ENCODE data around the gene LIME1. TPM values are rescaled to one million over a fixed set of nuclear protein-coding genes. Genes with fewer than 3 reads are reported as not detected.
A peak's percentile ranks its signal among the peaks of the same experiment; 100 is the strongest.

Gene LIME1
- total RNA-seq, 1 donor from 2014 or later: 0.53 TPM

DNA sequence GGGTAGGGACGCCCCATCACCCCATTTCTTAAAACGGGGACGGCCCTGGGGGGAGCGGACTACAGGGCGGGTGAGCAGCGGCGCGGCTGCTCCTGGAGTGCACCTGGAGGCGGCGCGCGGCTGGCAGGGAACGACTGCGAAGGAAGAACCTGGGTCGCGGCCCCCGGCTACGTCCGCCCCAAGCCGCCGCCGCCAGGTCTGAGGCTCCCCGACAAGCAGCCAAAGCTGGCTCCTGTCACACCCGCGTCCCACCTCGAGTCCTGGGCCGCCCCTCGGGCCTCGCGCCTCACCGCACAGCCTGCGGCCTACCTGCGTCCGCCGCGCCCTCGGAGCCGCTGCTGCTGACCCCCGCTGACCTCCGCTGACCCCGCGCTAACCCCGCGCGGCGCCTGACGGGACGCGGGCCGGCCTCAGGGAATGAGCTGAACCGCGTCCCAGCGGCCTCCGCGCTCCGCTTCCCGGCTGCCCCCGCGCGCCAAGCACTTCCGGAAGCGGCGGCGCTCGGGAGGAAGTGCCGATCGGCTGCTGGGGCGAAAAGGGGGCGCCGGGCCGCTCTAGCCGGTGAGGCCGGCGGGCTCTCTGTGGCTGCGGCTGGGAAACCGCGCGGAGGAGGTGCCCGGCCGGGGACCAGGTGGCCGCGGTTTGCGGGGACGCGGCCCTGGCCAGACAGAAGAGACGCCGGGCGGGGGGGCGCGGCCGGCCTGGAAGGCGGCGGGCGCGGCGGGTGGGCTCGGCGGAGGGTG, 28.7 kb upstream of the LIME1 start, which contains the start of the genes ARFRP1 and ZGPAT:
ARFRP1 (minus strand) TSS at position 419 of the 743 bp plus-strand sequence. CDS start 885 bp downstream, outside the sequence.
ZGPAT (plus strand) TSS at position 482 of the 743 bp plus-strand sequence. CDS start 542 bp downstream, outside the sequence.
- peak within 1 kb of the TSS; percentile 77 for H3K4me3 ChIP-seq (ENCODE audit: low read depth, low read length)
- no peaks in the 10 kb centered on the region for H3K27me3 ChIP-seq (ENCODE audit: control insufficient read depth, insufficient read depth, low read length)
- DNase-seq (ENCODE audit: low read depth) (peak; percentile 44), FAIRE-seq (no peak)
- TF ChIP-seq, protein P1, sequence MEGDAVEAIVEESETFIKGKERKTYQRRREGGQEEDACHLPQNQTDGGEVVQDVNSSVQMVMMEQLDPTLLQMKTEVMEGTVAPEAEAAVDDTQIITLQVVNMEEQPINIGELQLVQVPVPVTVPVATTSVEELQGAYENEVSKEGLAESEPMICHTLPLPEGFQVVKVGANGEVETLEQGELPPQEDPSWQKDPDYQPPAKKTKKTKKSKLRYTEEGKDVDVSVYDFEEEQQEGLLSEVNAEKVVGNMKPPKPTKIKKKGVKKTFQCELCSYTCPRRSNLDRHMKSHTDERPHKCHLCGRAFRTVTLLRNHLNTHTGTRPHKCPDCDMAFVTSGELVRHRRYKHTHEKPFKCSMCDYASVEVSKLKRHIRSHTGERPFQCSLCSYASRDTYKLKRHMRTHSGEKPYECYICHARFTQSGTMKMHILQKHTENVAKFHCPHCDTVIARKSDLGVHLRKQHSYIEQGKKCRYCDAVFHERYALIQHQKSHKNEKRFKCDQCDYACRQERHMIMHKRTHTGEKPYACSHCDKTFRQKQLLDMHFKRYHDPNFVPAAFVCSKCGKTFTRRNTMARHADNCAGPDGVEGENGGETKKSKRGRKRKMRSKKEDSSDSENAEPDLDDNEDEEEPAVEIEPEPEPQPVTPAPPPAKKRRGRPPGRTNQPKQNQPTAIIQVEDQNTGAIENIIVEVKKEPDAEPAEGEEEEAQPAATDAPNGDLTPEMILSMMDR (IDR thresholded peaks at IDR 0.05; ENCODE audit: insufficient read depth, low read length, severe bottlenecking): no peak
- H3K36me3 ChIP-seq (ENCODE audit: control insufficient read depth, insufficient read depth, low read length): peaks cover 32% of the 10 kb centered on the region

DNA sequence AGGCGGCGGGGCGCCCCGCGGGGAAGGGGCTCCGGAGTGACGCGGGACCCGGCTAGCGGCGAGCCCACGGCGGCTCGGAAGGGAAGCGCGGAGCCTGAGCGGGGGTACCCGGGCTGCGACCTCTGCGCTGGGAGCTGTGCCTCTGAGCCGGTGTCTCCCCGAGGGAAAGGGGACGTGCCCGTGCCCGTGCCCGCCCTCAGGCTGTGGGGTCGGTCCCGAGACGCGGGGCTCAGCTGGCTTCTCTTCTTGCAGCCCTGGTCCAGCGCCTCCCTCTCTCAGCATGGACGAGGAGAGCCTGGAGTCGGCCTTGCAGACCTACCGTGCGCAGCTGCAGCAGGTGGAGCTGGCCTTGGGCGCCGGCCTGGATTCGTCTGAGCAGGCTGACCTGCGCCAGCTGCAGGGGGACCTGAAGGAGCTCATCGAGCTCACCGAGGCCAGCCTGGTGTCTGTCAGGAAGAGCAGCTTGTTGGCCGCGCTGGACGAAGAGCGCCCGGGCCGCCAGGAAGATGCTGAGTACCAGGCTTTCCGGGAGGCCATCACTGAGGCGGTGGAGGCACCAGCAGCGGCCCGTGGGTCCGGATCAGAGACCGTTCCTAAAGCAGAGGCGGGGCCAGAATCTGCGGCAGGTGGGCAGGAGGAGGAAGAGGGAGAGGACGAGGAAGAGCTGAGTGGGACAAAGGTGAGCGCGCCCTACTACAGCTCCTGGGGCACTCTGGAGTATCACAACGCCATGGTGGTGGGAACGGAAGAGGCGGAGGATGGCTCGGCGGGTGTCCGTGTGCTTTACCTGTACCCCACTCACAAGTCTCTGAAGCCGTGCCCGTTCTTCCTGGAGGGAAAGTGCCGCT, 27.9 kb upstream of the LIME1 start:
- peak overlapping the region; percentile 77 for H3K4me3 ChIP-seq (ENCODE audit: low read depth, low read length)
- H3K27me3 ChIP-seq (ENCODE audit: control insufficient read depth, insufficient read depth, low read length): no peaks in the 10 kb centered on the region
- TF ChIP-seq, protein P1 (IDR thresholded peaks at IDR 0.05; ENCODE audit: insufficient read depth, low read length, severe bottlenecking): no peak
- H3K36me3 ChIP-seq (ENCODE audit: control insufficient read depth, insufficient read depth, low read length): peaks cover 32% of the 10 kb centered on the region
- DNase-seq (ENCODE audit: low read depth): no peak
- FAIRE-seq: no peak

DNA sequence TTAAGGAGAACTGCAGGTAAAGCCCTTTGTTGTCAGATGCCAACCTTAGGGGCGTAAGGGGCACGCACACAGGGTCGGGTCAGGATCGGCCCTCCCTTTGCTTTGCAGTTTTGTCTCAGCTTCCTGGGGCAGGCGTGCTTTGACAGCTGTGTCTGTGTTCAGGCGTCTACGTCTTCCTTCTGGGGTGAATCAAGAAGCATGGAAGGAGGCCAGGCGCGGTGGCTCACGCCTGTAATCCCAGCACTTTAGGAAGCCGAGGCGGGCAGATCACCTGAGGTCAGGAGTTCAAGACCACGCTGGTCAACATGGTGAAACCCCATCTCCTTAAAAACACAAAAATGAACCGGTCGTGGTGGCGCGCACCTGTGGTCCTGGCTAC, 27.3 kb upstream of the LIME1 start:
- DNase-seq (ENCODE audit: low read depth): no peak
- no peaks in the 10 kb centered on the region for H3K27me3 ChIP-seq (ENCODE audit: control insufficient read depth, insufficient read depth, low read length)
- H3K4me3 ChIP-seq (ENCODE audit: low read depth, low read length): no peak overlapping the region
- TF ChIP-seq, protein P1 (IDR thresholded peaks at IDR 0.05; ENCODE audit: insufficient read depth, low read length, severe bottlenecking): no peak
- FAIRE-seq: no peak
- peaks cover 30% of the 10 kb centered on the region for H3K36me3 ChIP-seq (ENCODE audit: control insufficient read depth, insufficient read depth, low read length)

DNA sequence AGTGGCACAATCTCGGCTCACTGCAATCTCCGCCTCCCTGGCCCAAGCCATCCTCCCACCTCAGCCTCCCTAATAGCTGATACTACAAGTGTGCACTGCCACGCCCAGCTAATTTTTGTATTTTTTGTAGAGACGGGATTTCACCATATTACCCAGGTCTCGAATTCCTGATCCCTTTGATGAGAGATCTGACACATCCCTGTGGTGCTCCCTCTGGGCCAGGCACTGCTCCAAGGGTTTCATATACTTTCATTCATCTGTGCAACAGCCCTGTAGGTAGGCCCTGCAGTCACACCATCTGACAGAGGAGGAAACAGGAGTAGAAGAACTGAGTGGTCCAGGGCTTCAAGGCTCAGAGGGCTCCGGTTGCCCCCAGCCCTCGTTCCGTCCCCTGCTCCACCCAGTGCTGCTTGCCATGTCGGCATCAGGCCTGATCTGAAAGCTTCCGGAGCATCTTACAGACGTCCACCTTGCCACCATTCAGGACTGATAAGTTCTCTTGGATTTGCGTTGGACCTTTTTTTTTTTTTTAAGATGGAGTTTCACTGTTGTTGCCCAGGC, 25.3 kb upstream of the LIME1 start:
- Histone ChIP-seq H3K27me3 (ENCODE audit: control insufficient read depth, insufficient read depth, low read length) (no peaks in the 10 kb centered on the region), H3K36me3 (ENCODE audit: control insufficient read depth, insufficient read depth, low read length) (peaks cover 20% of the 10 kb centered on the region), H3K4me3 (ENCODE audit: low read depth, low read length) (no peak overlapping the region)
- TF ChIP-seq, protein P1 (IDR thresholded peaks at IDR 0.05; ENCODE audit: insufficient read depth, low read length, severe bottlenecking): no peak
- FAIRE-seq (no peak), DNase-seq (ENCODE audit: low read depth) (no peak)

DNA sequence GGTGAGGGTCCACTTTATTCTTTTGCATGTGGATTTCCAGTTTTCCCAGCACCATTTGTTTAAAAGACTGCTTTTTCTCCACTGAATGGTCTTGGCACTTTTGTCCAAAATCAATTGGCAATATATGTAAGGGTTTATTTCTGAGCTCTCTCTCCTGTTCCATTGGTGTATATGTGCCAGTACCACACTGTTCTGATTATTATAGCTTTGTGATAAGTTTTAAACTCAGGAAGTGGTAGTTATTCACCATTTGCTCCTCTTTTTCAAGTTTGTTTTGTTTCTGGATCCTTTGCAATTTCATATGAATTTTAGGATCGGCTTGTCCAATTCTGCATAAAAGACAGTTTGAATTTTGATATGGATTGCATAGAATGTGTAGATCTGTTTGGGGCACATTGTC, 24.3 kb upstream of the LIME1 start:
- Histone ChIP-seq H3K4me3 (ENCODE audit: low read depth, low read length) (no peak overlapping the region), H3K36me3 (ENCODE audit: control insufficient read depth, insufficient read depth, low read length) (peaks cover 15% of the 10 kb centered on the region)

More for the DNA sequence above, 24.3 kb upstream of the LIME1 start:
- no peak for FAIRE-seq
- no peaks in the 10 kb centered on the region for H3K27me3 ChIP-seq (ENCODE audit: control insufficient read depth, insufficient read depth, low read length)
- no peak for DNase-seq (ENCODE audit: low read depth)
- TF ChIP-seq, protein P1 (IDR thresholded peaks at IDR 0.05; ENCODE audit: insufficient read depth, low read length, severe bottlenecking): no peak
